Renal pelvis (tissue), 4 donors: ENCODE results near the gene PITPNB. TPM values are rescaled to one million over a fixed set of nuclear protein-coding genes. Genes with fewer than 3 reads are reported as not detected.

Experiments
- DNase-seq: peaks from one replicate; pipeline ENCODE4 v3.0.0-alpha.2; 2013
- polyA plus RNA-seq, 3 donors: library from polyadenylated mRNA; unstranded; fragments of 120-200 nt; gene quantifications; one replicate each; pipeline ENCODE4 v1.2.1, GENCODE V29; 2013; ENCODE audit not compliant: insufficient read length in 3 of 3

The PITPNB gene
- polyA plus RNA-seq, 3 donors, result 57.6 to 67.2 (median 64.3) TPM

GRCh38 chr22:27927608-27928007 is 8.6 kb upstream of the PITPNB start:
- no peak for DNase-seq

DNA sequence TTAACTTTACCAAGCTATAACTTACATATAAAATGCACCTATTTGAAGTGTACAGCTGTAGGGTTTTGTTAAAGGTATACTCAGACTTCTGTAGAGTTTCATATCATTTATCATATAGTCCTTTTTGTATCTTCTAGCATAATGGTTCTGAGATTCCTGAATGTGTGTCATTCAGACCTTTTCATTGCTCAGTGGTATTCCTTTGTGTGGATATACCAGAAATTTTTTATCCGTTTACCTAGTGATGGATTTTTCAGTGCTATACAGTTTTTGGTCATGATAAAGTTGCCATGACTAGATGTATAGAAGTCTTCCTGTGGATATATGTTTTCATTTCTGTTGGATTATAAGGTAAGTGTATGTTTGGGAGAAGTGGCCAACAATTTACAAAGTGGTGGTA is 6.3 kb upstream of the PITPNB start:
- no peak for DNase-seq

GRCh38 chr22:27919942-27920755 is 1.1 kb upstream of the PITPNB start:
- peak; percentile 57 for DNase-seq

- DNase-seq, result peak; percentile 49
Measured at GRCh38 chr22:27918341-27919221, 475 bp downstream of the PITPNB start.

- DNase-seq, result no peak
Measured at GRCh38 chr22:27915986-27916385, 3.1 kb downstream of the PITPNB start.

- DNase-seq, result no peak
Measured at GRCh38 chr22:27913162-27913741, 5.8 kb downstream of the PITPNB start.

GRCh38 chr22:27912101-27912500 is 7.0 kb downstream of the PITPNB start:
- DNase-seq, result no peak

DNA sequence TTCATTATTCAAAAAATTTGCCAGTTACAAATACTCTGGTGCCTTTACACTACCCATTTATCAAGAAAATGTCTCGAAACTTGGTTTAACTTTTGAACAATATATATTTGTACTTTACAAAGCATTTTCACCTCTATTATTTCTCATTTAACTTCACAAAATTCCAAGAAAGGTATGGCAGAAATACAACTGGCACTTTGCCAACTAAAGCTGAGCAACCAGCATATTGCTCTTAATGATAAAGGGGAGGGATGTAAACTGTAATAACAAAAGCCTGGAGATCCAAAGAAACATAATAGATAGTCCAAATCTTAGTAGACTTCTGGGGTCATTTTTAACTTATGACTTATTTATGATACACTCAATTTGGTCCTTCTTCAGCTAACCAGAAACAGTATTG is 7.7 kb downstream of the PITPNB start:
- DNase-seq, result no peak

DNA sequence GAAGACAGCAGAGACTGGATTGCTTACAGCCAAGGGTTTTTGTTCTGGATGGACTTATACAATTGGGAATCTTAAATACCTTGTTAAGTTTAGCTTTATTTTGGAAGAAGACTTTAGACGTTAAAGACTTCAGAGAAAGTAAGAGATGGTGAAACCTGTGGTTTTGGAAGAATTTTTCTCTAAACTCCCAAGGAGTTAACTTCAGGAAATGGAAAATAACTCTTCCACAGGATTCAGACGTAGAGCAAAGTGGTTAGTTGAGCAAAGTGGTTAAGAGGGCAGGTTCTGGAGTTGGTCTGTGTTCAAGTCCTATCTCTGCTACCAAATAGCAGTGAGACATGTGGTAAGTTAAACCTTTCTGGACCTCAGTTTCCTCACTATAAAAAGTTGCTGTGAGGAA is 12.8 kb downstream of the PITPNB start:
- DNase-seq, result no peak

- no peak for DNase-seq
Measured at GRCh38 chr22:27905653-27906052, 13.4 kb downstream of the PITPNB start.

GRCh38 chr22:27903805-27904473 is 15.1 kb downstream of the PITPNB start:
- no peak for DNase-seq

DNA sequence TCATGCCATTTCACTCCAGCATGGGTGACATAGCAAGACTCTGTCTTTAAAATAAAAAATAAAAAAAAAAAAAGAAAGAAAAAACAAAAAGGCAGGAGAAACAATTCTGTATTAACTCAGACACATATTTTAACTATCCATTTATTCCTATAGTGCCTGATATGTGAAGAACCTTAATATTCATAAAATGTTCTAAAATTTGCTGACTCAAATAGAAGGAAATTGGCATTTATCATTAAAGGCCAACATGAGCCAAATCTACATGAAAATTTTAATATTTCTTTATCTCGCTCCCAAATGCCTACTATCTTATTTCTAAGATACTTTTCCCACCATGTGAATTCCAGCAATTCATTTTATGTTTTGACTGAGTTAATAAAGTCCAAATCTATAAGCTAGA is 18.9 kb downstream of the PITPNB start:
- no peak for DNase-seq

DNA sequence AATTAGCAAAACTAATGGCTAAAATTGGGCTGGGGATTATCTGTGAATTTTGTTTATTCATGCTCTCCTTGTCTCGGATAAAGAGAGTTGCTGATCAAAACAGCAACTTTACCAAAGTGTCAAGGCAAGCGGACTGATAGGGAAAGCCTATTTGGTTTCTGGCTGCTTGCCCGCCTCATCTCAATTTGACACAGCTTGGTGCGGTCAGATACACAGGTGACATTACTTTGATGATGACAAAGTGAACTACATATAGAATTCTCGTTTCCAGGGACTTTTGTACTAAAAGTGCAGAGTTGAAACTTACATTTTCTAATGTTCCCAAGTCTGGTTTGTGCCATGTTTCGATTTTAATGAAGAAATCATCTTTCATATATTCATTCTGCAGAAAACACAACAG is 22.8 kb downstream of the PITPNB start:
- no peak for DNase-seq

DNA sequence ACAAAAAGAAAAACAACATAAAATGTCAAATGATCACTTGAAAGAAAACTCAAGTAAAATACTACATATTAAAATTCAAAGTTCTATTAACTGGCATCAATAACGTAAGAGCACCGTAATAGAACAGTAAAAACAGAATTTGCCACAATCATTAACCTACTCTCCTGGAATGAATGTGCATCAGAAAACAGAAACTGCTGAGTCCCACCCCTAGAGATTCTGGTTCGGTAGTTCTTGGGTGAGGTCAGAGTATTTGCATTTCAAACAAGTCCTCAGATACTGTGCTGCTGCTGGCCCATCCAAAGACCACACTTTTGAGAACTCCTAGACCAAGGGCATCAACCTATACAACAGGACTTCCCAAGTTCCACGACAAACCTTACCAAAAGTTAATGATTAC is 23.5 kb downstream of the PITPNB start:
- DNase-seq, result no peak

- DNase-seq, result no peak
Measured at GRCh38 chr22:27892811-27893210, 26.2 kb downstream of the PITPNB start.

DNA sequence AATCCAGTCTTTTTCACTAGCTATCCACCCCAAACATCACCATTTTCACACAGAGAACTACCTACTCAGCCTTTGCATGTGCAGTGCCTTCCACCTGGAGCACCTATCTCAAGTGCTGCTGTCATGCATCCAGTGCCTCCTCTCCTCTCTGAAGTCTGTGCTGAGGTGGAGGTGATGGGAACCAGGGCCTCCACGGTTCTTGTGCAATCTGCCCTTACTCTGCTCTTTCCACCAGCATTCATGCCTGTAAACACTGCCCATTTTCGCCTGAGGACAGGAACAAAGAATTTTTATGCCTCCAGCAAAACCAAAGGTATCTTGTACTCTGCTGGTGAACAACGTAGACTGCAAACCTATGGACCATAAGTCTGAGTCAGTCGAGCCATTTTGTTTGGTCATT is 27.0 kb downstream of the PITPNB start:
- no peak for DNase-seq

GRCh38 chr22:27888310-27888709 is 30.7 kb downstream of the PITPNB start:
- no peak for DNase-seq

DNA sequence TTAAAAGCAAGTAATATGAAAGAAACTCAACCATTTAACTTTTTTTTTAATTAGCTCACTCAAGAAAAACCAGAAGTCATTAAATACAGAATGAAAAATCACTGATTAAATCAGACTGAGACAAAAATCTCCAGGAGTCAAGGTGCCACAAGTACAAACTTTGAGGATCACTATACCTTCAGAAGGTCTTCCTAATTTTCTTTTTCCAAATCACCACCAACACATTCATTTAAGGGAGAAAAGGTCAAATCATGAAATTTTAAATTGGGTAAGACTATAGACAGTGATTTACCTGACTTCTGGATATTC is 32.3 kb downstream of the PITPNB start:
- DNase-seq, result no peak

DNA sequence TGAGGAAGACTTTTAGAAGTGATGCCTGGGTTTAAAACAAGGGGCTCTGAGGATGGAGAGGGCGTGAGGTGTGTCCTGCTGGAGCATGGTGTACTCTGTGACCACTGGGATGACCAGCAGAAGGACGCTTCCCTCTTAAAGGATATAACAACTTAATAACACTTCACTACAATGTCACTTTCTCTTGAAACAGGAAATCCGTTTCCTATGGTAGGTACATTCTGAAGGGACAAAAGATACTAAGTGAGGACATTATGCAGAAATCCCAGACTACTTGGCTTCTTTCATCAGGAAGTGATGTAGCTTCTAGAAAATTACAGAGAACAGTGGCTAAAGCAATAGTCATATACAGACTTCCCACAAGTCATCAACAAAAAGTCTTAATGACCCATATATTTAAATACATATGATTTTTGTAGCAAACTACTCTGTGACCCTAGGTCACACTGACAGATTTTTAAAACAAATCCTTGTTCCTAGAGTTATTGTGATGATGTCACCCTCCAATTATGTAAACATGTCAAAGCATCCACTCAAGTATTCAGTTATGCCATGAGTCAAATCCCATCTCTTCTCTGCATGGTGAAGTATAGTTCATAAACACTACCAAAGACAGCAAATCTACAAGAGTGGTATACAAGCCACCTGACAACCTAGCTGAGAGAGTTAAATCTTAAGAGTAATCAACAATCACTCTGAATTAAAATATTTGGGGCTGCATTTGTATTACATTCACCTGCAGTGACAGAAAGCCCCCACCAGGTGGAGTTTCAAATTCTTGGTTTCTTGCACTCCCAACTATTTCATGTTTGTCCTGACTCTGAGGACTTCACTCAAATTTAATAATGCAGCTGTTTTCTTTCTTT is 32.8 kb downstream of the PITPNB start:
- no peak for DNase-seq

DNA sequence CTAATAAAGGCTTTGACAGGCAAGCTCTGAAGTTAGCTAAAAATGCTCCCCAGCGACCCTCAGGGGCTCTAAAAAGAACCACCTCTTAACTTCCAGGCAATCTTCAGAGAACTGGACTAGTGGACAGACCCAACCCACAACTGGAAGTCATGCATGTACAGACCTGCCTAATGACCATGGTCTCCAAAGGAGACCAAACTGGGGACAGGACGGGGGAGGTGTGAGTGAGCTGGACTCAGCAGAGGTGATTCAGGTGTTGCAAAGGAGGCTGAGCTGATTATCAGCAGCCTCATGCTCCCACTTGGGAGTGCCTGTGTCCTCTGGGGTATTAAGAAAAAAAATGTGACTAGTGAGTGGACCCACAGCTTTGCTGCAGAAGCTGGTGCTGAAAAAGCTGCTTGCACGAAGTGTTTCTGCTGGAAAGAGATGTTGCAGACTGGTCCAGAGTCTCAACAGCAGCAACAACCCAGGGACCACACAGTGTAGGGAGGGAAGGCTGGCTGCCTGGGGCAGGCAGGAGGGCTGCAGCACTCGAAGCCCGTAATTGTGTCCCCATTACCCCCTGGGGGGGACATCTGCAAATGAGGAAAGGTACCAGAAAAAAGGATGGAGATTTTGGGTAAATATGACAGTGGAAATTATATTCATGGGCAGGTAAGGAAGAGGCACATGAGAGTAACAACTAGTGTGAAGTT is 35.3 kb downstream of the PITPNB start:
- no peak for DNase-seq
